ENCODE data around the gene SELENBP1.

- peak; percentile 91 for TF ChIP-seq TAF1 (IDR thresholded peaks at IDR 0.05; ENCODE audit: borderline replicate concordance, low read depth, low read length)
- TF ChIP-seq POLR2AphosphoS5 (IDR thresholded peaks at IDR 0.05; ENCODE audit: low read depth, low read length), result peak; percentile 92
- peak; percentile 78; the same call in 1 of the 2 replicates for TF ChIP-seq POLR2A (IDR thresholded peaks at IDR 0.05; ENCODE audit: low read depth, low read length)
Observed at GRCh38 chr1:151399324-151400171, 27.0 kb upstream of the SELENBP1 start, which contains the start of gene PSMB4.
